ENCODE results near the gene GSE1.

DNA sequence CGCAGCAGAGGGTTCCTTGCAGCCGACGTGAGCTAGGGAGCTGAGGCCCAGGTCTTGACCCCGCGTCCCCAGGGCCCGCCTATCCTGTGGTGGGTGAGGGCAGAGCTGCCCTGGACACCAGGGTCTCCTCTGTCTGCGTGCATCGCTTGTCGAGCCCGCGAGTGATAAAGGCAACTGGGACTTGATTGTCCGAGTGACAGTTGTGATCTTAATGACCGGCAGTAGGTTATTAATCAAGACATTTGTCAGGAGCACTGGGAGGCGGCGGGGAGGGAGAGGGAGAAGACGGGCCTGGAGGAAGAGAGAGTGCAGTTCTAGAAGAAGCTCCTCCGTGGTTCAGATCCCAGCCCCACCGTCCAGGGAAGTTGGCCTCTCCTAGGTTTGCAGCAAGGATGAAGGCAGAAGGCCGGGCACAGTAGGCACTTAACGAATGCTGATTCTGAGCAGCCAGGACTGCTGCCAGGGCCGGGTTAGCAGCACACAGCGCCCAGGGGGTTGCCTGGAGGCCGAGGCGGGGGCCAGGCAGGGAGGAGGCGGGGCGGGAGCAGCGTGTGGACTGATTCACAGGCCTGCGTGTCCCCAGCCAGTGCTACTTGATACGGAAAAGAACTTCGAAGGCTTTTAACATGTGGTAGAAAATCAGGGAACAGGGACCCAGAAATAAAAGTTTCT is 11.3 kb upstream of the GSE1 start:
- TF ChIP-seq CTCF (IDR thresholded peaks at IDR 0.05) (no peak), FOXP1 (CRISPR knock-in tag; IDR thresholded peaks at IDR 0.05; ENCODE audit: borderline replicate concordance) (no peak), USF2 (CRISPR knock-in tag; IDR thresholded peaks at IDR 0.05) (no peak)
